Measurements from ENCODE around the gene SAFB.
"Not testable (repeated sequence)": the region's sequence is repeated elsewhere in the genome, so short reads cannot be mapped to it uniquely, and the experiment has no call there.

SAFB gene

DNA sequence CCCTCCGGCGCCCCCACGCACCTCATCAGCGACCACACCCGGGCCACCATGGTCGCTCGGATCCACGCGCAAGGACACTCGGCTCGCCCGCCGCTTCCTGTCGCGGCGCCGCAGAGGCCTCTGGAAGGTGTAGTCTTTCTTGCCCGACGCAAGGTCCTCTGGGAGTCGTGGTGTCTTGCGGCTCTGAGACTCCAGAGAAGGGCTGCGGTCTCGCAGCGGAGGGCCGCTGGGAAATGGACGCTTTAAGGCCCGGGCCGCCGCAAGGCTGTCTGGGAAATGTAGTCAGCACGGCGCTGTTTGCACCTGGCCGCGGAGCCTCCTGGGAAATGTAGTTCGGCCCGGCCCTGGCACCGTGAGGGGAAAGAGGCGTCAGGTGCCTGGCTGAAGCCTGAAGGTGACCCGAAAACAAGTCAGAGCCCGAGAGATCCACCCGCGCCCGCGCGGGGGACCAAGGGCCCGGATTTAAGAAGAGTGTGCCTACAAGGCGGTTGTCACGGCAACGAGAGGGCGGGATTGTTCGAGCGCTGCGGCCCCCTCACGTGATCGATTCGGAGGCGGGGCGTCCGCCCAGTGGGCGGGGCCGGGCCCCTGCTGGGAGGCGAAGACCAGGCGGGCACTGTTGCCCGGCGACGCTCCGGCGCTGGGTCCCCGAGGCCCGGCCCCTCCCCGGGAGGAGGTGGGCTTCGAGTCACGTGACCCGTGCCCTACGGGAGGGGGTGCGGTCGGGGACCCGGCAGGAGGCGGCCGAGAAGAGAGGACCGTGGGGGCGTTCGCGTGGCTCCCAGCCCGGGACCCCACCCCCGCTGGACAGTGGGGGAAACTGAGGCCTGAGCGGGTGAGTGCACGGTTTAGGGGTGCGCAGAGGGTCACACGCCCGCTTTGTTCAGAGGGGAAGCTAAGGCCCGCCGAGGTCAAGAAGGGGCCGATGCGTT lies 57.8 kb downstream of the SAFB start, which contains the start of the genes HSD11B1L and MICOS13:
HSD11B1L (plus strand) TSS at position 591 of the 932 bp plus-strand sequence. CDS start 3,806 bp downstream, outside the sequence.
MICOS13 (minus strand) TSS at position 80 of the 932 bp plus-strand sequence; CDS start at position 50, 30 bp downstream.
- in situ Hi-C loops (cut with HindIII; ENCODE audit: low sequenced_read_pairs), result no loop called here

DNA sequence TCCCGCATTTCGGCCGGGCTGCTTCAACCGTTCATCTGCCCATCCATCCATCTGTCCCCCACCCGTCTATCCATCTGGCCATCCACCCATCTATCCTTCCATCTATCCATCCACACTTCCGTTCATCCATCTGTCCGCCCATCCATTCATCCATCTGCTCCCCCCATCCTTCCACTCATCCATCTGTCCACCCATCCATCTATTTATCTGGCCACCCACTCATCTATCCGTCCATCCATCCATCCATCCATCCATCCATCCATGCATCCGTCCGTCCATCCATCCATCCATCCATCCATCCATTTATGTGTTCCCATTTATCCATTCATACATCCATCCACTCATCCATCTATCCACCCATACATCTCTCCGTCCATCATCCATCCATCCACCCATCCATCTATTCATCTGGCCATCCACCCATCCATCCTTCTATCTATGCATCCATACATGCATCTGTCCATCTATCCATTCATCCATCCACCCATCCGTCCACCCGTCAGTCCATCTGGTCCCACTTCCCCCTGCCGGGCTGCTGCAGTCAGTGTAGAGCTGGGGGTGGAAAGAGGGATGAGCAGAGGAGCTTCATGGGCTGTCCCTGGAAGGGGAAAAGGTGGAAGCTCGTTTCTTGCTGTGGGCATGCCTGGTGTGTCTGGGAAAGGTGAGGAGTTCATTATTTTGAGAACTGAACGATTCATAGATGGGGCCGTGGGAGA lies 58.7 kb downstream of the SAFB start:
- in situ Hi-C loops (cut with HindIII; ENCODE audit: low sequenced_read_pairs), result no loop called here

GRCh38 chr19:5682107-5682482 lies 59.2 kb downstream of the SAFB start:
- in situ Hi-C loops (cut with HindIII; ENCODE audit: low sequenced_read_pairs), result no loop called here

DNA sequence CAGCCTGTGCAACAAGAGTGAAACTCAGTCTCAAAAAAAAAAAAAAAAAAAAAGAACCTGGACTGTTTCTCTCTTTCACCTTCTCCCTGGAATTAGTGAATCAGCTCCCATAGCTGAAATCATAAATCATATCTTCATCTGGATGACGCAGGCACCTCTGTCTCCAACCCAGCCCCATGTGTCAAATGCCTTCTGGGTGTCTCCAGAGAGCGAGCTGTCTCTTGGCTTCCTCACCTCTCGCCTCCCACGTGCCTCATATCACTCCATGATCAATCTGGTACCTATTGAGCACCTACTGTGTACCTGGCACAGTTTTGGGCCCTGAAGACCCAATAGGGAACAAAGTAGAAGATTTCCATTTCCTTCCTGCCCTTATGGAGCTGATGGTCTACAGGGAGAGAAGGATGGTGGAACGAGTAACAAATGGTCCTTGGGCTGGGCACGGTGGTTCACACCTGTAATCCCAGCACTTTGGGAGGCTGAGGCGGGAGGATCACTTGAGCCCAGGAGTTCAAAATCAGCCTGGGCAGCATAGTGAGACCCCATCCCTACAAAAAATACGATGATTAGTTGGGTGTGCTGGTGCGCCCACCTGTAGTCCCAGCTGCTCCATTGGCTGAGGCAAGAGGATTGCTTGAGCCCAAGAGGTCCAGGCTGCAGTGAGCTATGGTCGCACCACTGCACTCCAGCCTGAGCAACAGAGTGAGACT lies 60.4 kb downstream of the SAFB start:
- in situ Hi-C loops (cut with HindIII; ENCODE audit: low sequenced_read_pairs), result no loop called here

GRCh38 chr19:5684694-5685430 lies 62.0 kb downstream of the SAFB start:
- in situ Hi-C loops (cut with HindIII; ENCODE audit: low sequenced_read_pairs), result no loop called here

DNA sequence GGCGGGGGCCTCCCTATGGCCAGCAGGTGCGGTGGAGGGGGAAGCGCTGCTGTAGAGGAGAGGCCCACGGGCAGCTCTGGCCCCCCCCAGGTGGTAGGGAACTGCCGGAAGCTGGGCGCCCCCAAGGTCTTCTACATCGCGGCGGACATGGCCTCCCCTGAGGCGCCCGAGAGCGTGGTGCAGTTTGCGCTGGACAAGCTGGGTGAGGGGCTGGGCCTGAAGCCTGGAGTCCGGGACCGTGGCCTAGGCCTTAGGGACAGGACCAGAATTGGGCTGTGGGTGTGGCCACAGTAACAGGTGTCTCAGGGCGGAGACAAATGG lies 63.4 kb downstream of the SAFB start:
- in situ Hi-C loops (cut with HindIII; ENCODE audit: low sequenced_read_pairs), result no loop called here

GRCh38 chr19:5686647-5687359 lies 63.9 kb downstream of the SAFB start:
- in situ Hi-C loops (cut with HindIII; ENCODE audit: low sequenced_read_pairs), result no loop called here

DNA sequence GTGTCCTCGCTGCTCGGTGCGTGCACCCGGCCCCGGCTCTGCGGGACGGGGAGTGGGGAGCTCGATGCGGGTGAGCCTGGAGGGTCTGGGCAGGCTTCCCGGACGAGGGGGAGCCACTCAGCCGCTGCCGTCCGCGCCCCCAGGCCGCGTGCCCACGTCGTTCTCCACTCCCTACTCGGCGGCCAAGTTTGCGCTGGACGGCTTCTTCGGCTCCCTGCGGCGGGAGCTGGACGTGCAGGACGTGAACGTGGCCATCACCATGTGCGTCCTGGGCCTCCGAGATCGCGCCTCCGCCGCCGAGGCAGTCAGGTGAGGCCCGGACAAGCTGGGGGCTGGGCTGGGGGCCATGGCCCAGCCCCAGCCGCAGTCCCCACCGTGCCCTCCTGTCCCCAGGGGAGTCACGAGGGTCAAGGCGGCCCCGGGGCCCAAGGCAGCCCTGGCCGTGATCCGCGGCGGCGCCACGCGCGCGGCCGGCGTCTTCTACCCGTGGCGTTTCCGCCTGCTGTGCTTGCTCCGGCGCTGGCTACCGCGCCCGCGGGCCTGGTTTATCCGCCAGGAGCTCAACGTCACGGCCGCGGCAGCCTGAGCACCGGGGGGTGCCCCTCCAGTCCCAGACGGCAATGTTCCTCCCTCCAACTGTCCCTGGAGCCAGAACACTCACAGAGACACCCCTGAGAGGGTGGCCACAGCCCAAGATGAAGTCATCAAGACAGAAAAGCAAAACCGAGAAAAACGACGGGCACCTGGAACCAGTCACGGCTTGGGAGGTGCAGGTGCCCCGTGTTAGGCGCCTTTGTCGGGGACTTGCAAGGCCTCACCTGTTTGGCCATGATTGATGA lies 64.7 kb downstream of the SAFB start:
- in situ Hi-C loops (cut with HindIII; ENCODE audit: low sequenced_read_pairs), result no loop called here

DNA sequence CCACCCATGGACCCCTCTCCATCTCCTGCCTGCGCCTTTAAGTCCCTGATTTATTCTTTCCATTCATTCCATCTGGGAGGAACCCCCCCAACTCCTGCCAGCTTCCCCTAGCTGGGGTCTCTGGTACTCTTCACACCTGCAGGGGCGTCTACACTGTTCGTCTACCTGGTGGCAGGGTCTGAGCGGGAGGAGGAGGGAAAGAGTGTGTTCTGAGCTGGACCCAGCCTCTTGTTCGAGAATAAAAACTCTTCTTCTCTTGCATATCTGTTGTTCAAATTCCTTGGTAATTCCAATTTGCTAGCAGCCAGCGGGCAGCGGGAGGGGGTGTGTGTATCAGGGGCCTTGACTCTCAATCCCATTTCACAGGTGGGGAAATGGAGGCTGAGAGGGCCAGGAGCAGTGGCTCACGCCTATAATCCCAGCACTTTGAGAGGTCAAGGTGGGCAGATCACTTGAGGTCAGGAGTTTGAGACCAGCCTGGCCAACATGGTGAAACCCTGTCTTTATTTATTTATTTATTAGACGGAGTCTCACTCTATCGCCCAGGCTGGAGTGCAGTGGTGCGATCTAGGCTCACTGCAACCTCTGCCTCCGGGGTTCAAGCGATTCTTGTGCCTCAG lies 65.5 kb downstream of the SAFB start:
- in situ Hi-C loops (cut with HindIII; ENCODE audit: low sequenced_read_pairs), result not testable (repeated sequence)

DNA sequence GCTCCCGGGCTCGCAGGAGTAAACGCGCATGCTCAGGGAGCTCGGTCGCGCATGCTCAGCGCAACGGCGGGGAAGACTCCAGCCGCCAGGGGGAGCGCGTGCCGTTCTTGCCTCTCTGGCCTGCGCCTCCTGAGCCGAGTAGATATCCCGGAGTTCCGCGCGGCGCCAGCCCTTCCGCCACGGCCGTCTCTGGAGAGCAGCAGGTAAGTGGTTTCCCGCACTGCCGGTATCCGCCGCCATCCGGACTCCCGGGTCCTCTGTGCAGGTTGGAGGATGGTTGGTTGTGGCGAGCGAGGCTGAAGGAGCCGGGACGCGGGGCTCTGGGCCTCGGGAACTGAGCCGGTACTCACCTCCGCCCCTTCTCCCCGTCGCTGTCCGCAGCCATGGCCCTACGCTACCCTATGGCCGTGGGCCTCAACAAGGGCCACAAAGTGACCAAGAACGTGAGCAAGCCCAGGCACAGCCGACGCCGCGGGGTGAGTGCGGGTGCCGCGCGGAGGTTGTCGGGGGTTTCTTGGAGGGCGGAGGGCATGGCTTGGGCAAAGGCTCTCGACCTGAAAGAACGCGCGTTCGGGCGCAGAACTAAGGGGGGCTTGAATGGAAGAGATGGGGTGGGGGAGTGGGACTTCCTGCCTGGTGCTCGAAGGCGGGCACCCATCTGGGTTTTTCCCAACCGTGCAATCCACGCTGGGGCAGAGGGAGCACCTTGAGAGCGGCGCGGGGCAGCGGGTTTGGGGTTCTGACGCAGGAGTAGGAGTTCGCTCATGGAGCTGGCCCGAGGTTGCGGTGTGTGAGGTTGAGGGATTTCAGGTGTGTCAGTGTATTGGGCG lies 67.5 kb downstream of the SAFB start, which contains the start of gene RPL36:
RPL36 (plus strand) TSS at position 171 of the 830 bp plus-strand sequence; CDS start at position 384, 213 bp downstream.
- in situ Hi-C loops (cut with HindIII; ENCODE audit: low sequenced_read_pairs), result no loop called here

DNA sequence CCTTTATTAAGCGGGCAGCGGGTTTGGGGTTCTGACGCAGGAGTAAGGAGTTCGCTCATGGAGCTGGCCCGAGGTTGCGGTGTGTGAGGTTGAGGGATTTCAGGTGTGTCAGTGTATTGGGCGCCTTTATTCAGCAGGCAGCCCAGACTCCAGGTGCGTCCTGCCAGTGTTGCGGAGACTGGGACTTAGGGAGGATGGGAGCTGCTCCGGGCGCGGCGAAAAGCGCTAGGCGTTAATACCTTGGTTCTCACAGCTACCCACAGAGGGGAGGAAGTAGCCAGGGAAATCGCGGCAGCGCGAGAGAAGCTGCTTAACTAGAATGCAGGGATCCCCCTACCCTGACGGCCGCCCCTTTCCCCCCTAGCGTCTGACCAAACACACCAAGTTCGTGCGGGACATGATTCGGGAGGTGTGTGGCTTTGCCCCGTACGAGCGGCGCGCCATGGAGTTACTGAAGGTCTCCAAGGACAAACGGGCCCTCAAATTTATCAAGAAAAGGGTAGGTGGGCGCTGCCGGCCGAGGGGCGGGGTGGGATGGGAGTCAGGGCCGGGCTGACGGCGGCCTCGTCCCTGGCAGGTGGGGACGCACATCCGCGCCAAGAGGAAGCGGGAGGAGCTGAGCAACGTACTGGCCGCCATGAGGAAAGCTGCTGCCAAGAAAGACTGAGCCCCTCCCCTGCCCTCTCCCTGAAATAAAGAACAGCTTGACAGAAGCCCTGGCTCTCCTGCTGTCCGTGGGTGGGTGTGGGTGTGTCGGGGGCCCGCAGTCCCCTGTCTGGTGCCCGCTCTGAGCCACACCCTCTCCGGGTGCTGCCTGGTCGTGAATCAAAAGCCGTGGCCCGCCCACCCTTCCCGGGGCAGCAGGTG lies 68.3 kb downstream of the SAFB start:
- in situ Hi-C loops (cut with HindIII; ENCODE audit: low sequenced_read_pairs), result no loop called here

GRCh38 chr19:5691822-5692722 lies 69.2 kb downstream of the SAFB start:
- in situ Hi-C loops (cut with HindIII; ENCODE audit: low sequenced_read_pairs), result no loop called here

- in situ Hi-C loops (cut with HindIII; ENCODE audit: low sequenced_read_pairs), result no loop called here
Measured at GRCh38 chr19:5692723-5693194, 69.9 kb downstream of the SAFB start.

GRCh38 chr19:5693195-5694166 lies 70.6 kb downstream of the SAFB start:
- in situ Hi-C loops (cut with HindIII; ENCODE audit: low sequenced_read_pairs), result no loop called here
